Uterus (tissue), 4 donors: ENCODE measurements around the gene ITPR1. TPM values are rescaled to one million over a fixed set of nuclear protein-coding genes. Genes with fewer than 3 reads are reported as not detected.

Experiments used
- DNase-seq, 2 donors: peaks; one replicate each; pipeline ENCODE4 v3.0.0-alpha.2; 2019 to 2020
- H3K27ac ChIP-seq, 2 donors: fragments of 200-600 bp; sonication (generic); 1 replicate in 1 of 2; 2 replicates in 1 of 2; pipeline ENCODE4 v1.5.1; 2016 to 2018
- H3K27me3 ChIP-seq, 2 donors: fragments of 200-600 bp; sonication (generic); one replicate each; pipeline ENCODE4 v1.5.1; 2018 to 2019; ENCODE audit warnings: control low read depth in 1 of 2
- H3K36me3 ChIP-seq, 2 donors: fragments of 200-600 bp; sonication (generic); one replicate each; pipeline ENCODE4 v1.5.1; 2019; ENCODE audit warnings: control low read depth in 1 of 2
- H3K4me1 ChIP-seq, 2 donors: fragments of 200-600 bp; sonication (generic); one replicate each; pipeline ENCODE4 v1.5.1; 2018 to 2019; ENCODE audit warnings: control low read depth in 1 of 2
- H3K4me3 ChIP-seq, 2 donors: fragments of 200-600 bp; sonication (generic); 1 replicate in 1 of 2; 2 replicates in 1 of 2; pipeline ENCODE4 v1.5.1; 2018 to 2019; ENCODE audit warnings: mild to moderate bottlenecking in 1 of 2
- H3K9me3 ChIP-seq, 2 donors: fragments of 200-600 bp; sonication (generic); one replicate each; pipeline ENCODE4 v1.5.1; 2019; ENCODE audit warnings: control low read depth in 1 of 2
- CTCF ChIP-seq, 4 experiments: fragments of 200-600 bp in 2 of 4; fragments of 450-650 bp in 2 of 4; sonication (generic) in 2 of 4; IDR thresholded peaks; one replicate each; pipeline ENCODE4 v1.5.1; 2016 to 2019; ENCODE audit warnings: antibody characterized with exemption in 4 of 4, mild to moderate bottlenecking in 2 of 4, moderate library complexity in 1 of 4
- POLR2A ChIP-seq, 2 donors: fragments of 450-650 bp; IDR thresholded peaks; one replicate each; pipeline ENCODE4 v1.6.1; 2016; ENCODE audit warnings: antibody characterized with exemption in 2 of 2, mild to moderate bottlenecking in 1 of 2, moderate library complexity in 1 of 2
- intact Hi-C: fragments of 100-400 bp; cut with DNase I; formaldehyde crosslinking; loops from one replicate; pipeline ENCODE4 v1.15.1; 2023; ENCODE audit warnings: low total_unique reads
- total RNA-seq, 4 donors: library from RNA; depleted of rRNA in 3 of 4; stranded (reverse); fragments of >200 nt in 3 of 4; gene quantifications; one replicate each; pipeline versions ENCODE4 v1.1.0 to v1.2.4, GENCODE V29; 2014 to 2023
- donor health status: DM: yes; HTN: yes; CAD: no.

The ITPR1 gene
- total RNA-seq, 4 donors from 2014 or later: 98.2 to 224 (median 141) TPM

- H3K36me3 ChIP-seq: no peaks in the 10 kb centered on the region
- no peak overlapping the region for H3K27ac ChIP-seq
- intact Hi-C loops: no loop called here
- TF ChIP-seq CTCF (IDR thresholded peaks at IDR 0.05) (no peak), POLR2A (IDR thresholded peaks at IDR 0.05) (no peak)
- H3K9me3 ChIP-seq: no peaks in the 10 kb centered on the region
- no peak overlapping the region for H3K4me3 ChIP-seq
- DNase-seq: no peak
- no peaks in the 10 kb centered on the region for H3K4me1 ChIP-seq
- no peaks in the 10 kb centered on the region for H3K27me3 ChIP-seq
These were observed 300.2 kb downstream of the ITPR1 start for GRCh38 chr3:4793311-4793710.

GRCh38 chr3:4794331-4794730 lies 301.2 kb downstream of the ITPR1 start:
- H3K36me3 ChIP-seq: no peaks in the 10 kb centered on the region
- TF ChIP-seq CTCF (IDR thresholded peaks at IDR 0.05) (no peak), POLR2A (IDR thresholded peaks at IDR 0.05) (no peak)
- intact Hi-C loops: no loop called here
- H3K27ac ChIP-seq: no peak overlapping the region
- no peak for DNase-seq
- H3K27me3 ChIP-seq: no peaks in the 10 kb centered on the region
- no peaks in the 10 kb centered on the region for H3K9me3 ChIP-seq
- no peak overlapping the region for H3K4me3 ChIP-seq
- H3K4me1 ChIP-seq: no peaks in the 10 kb centered on the region

- Histone ChIP-seq H3K27me3 (no peaks in the 10 kb centered on the region), H3K4me1 (no peaks in the 10 kb centered on the region), H3K36me3 (no peaks in the 10 kb centered on the region), H3K4me3 (no peak overlapping the region), H3K27ac (no peak overlapping the region), H3K9me3 (no peaks in the 10 kb centered on the region)
- TF ChIP-seq POLR2A (IDR thresholded peaks at IDR 0.05) (no peak), CTCF (IDR thresholded peaks at IDR 0.05) (no peak)
- DNase-seq: no peak
- intact Hi-C loops: no loop called here
These were observed 301.6 kb downstream of the ITPR1 start for GRCh38 chr3:4794798-4795197.

- Histone ChIP-seq H3K27me3 (no peaks in the 10 kb centered on the region), H3K9me3 (no peaks in the 10 kb centered on the region), H3K36me3 (no peaks in the 10 kb centered on the region), H3K27ac (no peak overlapping the region), H3K4me1 (peaks cover 0 to 4% of the 10 kb centered on the region in 2 donors), H3K4me3 (no peak overlapping the region)
- no peak for DNase-seq
- intact Hi-C loops: no loop called here
- TF ChIP-seq POLR2A (IDR thresholded peaks at IDR 0.05): no peak
- no peak for TF ChIP-seq CTCF (IDR thresholded peaks at IDR 0.05)
These were observed 302.8 kb downstream of the ITPR1 start for GRCh38 chr3:4795905-4796304.

GRCh38 chr3:4797201-4797705 lies 304.1 kb downstream of the ITPR1 start:
- intact Hi-C loops: no loop called here
- DNase-seq: no peak
- H3K27ac ChIP-seq: no peak overlapping the region
- H3K27me3 ChIP-seq: no peaks in the 10 kb centered on the region
- H3K36me3 ChIP-seq: no peaks in the 10 kb centered on the region
- H3K4me1 ChIP-seq: peaks cover 0 to 4% of the 10 kb centered on the region in 2 donors
- H3K4me3 ChIP-seq: no peak overlapping the region
- no peaks in the 10 kb centered on the region for H3K9me3 ChIP-seq
- TF ChIP-seq CTCF (IDR thresholded peaks at IDR 0.05): no peak
- TF ChIP-seq POLR2A (IDR thresholded peaks at IDR 0.05): no peak
